Nucleus accumbens (tissue), 56 donors: ENCODE data around the gene RAB30.

Source experiments
- DNase-seq, 56 donors: peaks; one replicate each; lab custom pipeline; 2025; lab: John Stamatoyannopoulos, UW

The RAB30 gene

GRCh38 chr11:83072350-83073242 lies 899 bp upstream of the RAB30 start:
- DNase-seq = peak in 1 of 56 donors; percentile 46

- peak in 47 of 56 donors; percentile 10 to 81 (median 59) for DNase-seq
Observed at GRCh38 chr11:83070731-83071566, 748 bp downstream of the RAB30 start.

DNA sequence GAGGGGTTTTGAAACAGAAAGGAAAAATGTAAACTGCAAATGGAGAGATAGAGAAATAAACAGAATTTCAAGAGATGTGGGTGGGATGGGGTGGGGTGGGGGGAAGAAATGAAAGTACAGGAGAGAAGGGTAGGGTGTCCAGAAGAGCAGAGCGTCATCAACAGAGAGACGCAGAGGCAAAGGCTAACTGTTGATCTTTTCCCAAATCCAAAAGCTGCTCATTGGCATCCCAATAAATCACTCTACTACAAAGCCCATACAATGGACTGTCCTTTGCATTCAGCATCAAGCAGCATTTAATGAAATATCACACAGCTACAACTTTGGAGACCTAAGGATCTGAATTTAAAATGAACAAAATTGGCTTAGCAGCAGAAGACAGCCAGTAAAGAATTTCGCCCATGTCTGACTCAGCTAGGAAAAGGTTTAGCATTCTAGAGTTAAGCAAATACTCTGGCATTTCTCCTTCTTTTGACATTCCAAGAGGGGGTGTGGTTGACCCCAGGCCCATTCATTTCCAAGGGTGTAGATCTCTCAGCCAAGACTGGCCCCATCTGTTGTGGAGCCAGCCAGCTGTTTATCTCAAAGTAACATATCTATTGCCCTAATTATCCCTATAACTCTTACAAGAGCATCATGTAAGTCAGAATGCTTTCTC lies 1.5 kb downstream of the RAB30 start:
- DNase-seq = peak in 5 of 56 donors; percentile 2 to 29 (median 7)

DNA sequence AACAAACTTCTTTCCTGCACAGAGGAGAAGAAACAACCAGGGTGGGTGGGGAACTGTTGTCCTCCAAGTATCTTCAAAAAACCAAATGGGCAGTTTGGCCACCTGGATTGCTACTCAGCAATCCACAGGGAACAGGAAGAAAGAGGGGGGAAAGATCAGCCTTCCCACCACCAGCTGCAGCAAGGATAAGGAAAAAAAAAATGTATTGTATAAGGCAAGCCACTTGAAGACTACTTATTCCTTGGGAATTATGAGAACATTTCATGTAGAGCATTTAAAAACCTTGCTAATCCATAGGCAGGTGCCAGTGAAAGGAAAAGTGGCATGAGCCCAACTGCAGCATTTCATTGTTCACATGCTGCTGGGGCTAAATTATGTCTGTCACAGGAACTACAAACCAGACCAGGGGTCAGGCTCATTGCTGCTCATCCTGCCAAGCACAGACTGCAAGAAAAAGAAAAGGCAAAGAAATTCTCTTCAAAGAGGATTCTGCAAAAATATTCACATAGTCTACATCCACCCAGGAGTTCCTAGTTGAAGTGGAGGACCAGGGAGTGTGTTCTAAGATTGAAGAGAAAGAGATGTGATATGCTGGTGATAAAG lies 2.2 kb downstream of the RAB30 start:
- DNase-seq = peak in 2 of 56 donors; percentile 5 to 11

GRCh38 chr11:83068568-83068967 lies 3.1 kb downstream of the RAB30 start:
- DNase-seq = no peak

GRCh38 chr11:83064011-83064410 lies 7.7 kb downstream of the RAB30 start:
- DNase-seq = no peak

DNA sequence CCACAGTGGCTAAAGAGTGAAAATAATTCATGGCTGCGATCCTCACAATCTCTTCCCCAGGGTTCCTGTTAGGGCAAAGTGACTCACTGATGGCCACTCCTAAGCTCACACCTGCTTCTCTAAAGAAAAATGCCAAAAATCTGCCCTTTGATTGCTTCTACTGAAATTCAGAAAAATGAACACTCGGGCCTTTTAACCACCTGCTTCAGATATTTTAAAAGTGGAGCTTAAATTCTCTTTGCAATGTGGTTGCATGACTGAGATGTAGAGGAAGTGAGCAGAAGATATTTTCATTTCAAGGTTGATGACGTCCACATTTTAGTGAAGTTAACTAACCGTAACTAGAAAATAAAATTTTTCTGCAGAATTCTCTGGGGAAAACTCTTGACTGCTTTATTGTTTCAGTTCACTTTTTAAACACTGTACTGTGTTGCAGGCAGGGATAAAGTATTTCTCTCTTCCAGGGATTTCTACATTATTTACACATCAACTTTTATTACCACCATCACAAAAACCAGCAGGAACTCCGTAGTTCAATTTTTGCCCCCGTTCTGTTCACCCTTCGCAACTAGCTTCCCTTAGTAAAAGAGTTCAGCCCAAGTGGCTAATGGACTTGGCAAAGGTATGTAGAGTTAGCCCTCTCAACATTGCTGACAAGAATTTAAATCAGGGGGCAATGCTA lies 8.5 kb downstream of the RAB30 start:
- peak in 1 of 56 donors; percentile 6 for DNase-seq

DNA sequence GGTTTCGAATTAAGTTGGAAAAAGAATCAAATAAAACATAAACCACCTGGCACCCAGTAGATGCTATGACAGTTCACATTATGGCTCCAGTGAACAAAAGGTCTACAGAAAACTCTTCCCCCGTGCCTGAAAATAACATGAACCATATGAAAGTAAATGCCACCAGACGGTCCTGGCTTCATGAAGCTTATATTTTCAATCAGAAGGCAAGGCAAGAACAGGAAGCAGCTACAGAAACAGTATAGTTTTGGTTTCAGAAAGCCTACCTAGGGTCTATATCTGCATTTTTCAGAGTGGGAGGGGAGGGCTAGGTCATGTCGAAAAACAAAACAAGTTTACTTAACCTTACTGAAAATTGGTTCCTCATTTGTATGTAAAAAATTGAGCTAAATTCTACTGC lies 9.8 kb downstream of the RAB30 start:
- DNase-seq = no peak

- DNase-seq = no peak
Observed at GRCh38 chr11:83060965-83061364, 10.7 kb downstream of the RAB30 start.

DNA sequence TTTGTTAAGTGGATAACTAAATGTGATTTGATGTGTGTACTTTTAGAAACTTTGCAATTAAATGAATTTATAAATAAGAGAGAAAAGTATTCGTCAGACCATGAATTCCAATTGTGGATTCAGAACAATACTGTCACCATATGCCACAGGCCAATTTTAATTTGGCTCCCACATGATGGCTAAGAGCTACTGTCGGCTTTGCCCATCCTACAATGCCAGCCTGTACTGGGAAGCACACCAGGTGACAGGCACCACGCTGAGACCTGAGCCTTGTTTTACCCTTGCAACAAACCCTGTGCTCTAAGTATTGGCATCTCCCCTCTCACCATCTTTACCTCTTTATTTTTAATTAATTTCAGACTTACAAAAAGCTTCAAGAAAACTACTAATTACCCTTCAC lies 14.0 kb downstream of the RAB30 start:
- DNase-seq = no peak

DNA sequence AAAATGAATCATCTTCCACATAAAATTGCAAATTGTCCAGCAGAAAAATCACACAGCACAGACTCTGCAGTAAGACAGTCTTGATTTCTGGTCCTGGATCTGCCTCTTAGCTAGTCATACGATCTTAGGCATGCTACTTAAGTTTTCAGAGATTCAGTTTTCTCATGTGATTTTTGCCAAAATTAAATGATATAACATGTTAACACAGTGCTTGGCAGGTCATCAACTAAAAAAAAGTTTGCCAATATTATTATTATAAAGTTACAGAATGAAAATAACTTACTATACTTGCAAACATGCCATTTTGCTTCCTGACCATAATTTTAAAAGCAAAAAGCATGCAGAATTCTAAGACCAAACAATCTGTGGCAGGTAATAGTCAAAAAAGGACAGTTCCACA lies 15.1 kb downstream of the RAB30 start:
- DNase-seq = no peak

DNA sequence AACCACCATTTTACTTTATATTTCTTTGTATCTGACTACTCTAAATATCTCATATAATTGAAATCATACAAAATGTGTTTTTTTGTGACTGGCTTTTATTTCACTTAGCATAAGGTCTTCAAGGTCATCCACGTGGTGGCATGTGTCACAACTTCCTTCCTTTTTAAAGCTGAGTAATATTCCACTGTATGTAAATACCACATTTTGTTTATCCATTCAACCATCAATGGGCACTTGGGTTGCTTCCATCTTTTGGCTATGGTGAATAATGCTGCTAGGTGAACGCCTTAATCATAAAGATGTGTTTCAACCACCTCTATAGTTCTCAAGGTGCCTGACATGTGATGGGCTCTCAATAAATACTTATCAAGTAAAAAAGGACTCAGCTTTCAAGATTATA lies 15.5 kb downstream of the RAB30 start:
- no peak for DNase-seq

- DNase-seq = no peak
Observed at GRCh38 chr11:83054904-83055380, 16.8 kb downstream of the RAB30 start.

DNA sequence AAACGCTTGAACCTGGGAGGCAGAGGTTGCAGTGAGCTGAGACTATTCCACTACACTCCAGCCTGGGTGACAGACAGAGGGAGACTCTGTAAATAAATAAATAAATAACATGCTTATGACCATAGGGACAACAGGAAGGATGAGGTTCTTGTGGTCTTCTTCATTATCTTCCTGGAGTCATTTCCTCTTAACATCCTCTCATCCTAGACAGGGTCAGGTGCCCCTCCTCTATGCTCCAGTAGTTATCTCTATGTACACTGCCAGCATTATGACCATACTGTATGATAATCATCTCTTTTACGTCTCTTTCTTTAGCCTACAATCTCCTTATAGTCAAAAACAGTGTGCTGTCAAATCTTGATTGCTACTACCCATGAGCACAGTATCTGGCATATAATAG lies 17.7 kb downstream of the RAB30 start:
- no peak for DNase-seq

DNA sequence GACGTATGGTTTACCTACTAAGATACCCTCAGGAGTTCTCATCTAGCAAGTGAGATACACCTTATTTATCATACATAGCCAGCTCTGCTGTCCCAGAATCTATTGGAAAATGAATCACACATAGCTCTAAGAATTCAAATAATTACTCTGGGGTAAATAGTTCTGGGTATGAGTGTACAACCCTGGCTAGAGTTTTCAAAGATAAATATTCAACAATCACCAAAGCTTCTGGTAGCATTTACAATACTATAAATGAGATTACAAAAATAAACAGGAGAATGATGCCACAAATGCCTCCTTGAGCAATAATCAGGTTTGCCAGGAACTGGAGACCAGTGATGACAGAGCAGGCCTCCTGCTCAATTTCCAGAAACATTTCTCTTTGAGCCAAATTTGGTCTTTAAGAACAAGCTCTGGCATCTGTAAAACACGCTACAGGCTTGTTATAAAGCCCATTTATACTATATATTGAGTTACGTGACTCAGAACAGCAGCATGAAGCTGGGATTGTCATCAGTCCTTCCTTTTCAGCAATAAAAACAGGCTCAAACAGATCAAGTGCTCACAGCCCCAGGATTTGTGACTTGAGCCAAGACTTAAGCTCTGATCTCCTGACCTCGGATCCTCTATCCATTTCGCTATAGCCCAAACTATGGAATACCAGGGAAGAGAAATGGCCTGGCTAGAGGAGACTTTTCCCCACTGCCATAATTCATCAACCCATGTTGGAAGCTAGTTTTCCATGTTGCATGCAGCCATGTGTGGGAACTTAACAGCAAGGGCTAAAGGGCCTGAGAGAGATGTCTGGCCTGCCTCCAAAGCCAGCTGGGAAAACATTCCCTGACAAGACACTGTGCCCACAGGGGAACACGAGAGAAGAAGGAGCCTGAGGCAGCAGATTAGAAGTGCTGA lies 19.7 kb downstream of the RAB30 start:
- DNase-seq = peak in 34 of 56 donors; percentile 4 to 54 (median 24)

- no peak for DNase-seq
Observed at GRCh38 chr11:83047515-83048225, 24.0 kb downstream of the RAB30 start.

- no peak for DNase-seq
Observed at GRCh38 chr11:83046621-83047172, 25.0 kb downstream of the RAB30 start.
